GM18873 (cell line): ENCODE measurements around the gene CD180.

Experiments used
- ATAC-seq: cut with Tn5 transposase; IDR thresholded peaks from one replicate; pipeline ENCODE4 v1.9.1; 2021; ENCODE audit warnings: mild to moderate bottlenecking, moderate library complexity, moderate number of reproducible peaks; ENCODE audit not compliant: unreplicated experiment, low FRiP score

CD180 gene

DNA sequence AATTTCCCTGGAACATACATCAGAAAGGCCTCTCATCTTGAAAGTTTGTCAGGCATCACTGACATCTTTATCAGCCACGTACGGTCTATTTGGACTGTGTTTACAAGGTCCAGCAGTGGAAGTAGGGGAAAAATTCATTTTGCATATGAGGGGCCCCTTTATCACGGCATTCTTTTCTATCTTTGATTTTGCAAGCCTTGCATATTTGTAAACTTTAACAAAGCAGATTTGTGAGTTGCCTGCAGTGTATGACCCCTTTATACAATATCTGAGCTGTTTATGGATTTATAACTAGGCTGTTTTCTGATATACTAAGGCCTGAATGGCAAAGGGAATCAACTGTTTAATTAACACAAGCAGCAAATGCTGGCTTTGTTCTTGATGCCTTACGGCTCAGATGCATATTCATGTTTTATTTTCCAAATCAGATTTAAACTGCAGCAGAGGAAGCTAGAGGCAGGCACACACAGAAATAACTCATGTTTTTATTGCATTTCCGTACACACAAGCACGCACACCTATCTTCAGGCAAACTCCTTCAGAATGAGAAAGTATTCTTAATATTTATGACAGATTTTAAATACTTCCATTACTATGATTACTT, 61.1 kb downstream of the CD180 start:
- no peak for ATAC-seq

DNA sequence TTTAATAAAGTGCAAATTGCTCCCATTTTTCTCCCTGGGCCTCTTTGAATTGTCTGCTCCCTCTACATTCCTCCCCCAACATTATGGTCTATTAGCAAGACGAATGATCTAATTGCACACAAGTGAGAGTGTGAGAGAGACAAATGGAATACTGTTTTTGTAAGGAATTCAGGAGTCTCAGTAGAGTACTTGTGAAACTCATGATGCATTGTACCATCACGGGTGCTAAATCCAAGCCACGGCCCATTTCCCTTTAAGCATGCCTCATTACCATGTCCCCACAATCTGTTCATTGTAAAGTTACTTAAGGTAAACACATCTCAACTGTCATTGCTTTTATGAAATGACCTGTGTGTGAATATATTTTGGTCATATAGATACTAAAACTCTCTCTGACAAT, 62.8 kb downstream of the CD180 start:
- no peak for ATAC-seq

DNA sequence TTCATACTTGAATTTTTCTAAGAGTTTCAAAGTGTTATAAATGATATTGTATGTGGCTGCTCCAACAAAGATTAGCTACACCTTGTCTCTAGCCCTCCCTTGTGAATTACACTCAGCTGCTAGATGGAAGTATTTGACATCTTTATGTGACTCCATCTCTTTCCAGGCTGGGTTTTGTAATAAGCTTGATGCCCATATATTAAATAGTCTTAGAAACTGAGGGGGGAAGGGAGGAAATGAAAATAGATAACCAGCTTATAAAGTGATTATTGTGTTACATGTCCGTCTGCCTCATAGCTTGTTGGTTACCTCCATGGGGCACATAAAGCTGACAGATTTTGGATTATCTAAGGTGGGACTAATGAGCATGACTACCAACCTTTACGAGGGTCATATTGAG, 63.4 kb downstream of the CD180 start:
- ATAC-seq = no peak

DNA sequence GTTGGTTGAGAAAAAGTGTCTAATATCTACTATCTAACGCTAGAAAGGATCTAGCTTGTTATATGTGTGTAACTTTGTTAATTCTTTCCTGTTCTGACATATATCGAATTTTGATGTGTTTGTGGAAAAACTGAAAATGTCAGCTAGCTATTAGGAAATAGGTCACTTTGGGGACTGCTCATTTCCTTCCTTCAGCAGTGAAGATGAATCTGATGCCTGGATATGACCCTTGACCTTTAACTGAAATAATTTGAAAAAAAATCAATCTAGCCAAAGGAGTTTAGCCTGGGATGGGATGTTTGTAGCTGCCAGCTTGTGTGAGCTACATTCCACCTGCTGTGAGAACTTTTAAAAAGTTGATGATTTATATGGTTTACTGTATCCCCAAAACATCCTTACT, 66.8 kb downstream of the CD180 start:
- ATAC-seq = no peak
